WERI-Rb-1 (cell line): ENCODE data around the gene MBD1.
"Not testable (repeated sequence)": the region's sequence is repeated elsewhere in the genome, so short reads cannot be mapped to it uniquely, and the experiment has no call there.

ENCODE experiments used
- DNase-seq: peaks from one replicate; pipeline ENCODE4 v3.0.0-alpha.2; 2020
- H3K27ac ChIP-seq: fragments of 250-450 bp; sonication (Bioruptor Pico); 2 replicates; pipeline ENCODE4 v1.5.1; 2020; ENCODE audit warnings: mild to moderate bottlenecking, moderate library complexity
- H3K27me3 ChIP-seq: fragments of 250-450 bp; sonication (Bioruptor Pico); 2 replicates; pipeline ENCODE4 v1.5.1; 2021; ENCODE audit warnings: mild to moderate bottlenecking, low read depth, moderate library complexity; ENCODE audit not compliant: insufficient read depth, severe bottlenecking
- H3K36me3 ChIP-seq: fragments of 250-450 bp; sonication (Bioruptor Pico); 2 replicates; pipeline ENCODE4 v1.5.1; 2020; ENCODE audit warnings: mild to moderate bottlenecking, moderate library complexity
- H3K4me3 ChIP-seq: 2 replicates; pipeline ENCODE4 v1.5.1; 2011; ENCODE audit warnings: low read depth, mild to moderate bottlenecking, control low read depth, low read length
- H3K9me3 ChIP-seq: fragments of 250-450 bp; sonication (Bioruptor Pico); 2 replicates; pipeline ENCODE4 v1.5.1; 2021; ENCODE audit warnings: mild to moderate bottlenecking, moderate library complexity; ENCODE audit not compliant: severe bottlenecking
- TF ChIP-seq, protein P1 (sequence below): IDR thresholded peaks from 2 replicates; pipeline ENCODE4 v1.5.1; 2011; ENCODE audit warnings: low read depth, mild to moderate bottlenecking, control low read depth, inconsistent platforms, low read length

The MBD1 gene

GRCh38 chr18:50231621-50232020, 49.7 kb downstream of the MBD1 start:
- H3K9me3 ChIP-seq = peaks cover 3% of the 10 kb centered on the region
- H3K36me3 ChIP-seq = no peaks in the 10 kb centered on the region
- no peak for DNase-seq
- H3K4me3 ChIP-seq = no peak overlapping the region
- H3K27ac ChIP-seq = no peak overlapping the region
- TF ChIP-seq, protein P1, sequence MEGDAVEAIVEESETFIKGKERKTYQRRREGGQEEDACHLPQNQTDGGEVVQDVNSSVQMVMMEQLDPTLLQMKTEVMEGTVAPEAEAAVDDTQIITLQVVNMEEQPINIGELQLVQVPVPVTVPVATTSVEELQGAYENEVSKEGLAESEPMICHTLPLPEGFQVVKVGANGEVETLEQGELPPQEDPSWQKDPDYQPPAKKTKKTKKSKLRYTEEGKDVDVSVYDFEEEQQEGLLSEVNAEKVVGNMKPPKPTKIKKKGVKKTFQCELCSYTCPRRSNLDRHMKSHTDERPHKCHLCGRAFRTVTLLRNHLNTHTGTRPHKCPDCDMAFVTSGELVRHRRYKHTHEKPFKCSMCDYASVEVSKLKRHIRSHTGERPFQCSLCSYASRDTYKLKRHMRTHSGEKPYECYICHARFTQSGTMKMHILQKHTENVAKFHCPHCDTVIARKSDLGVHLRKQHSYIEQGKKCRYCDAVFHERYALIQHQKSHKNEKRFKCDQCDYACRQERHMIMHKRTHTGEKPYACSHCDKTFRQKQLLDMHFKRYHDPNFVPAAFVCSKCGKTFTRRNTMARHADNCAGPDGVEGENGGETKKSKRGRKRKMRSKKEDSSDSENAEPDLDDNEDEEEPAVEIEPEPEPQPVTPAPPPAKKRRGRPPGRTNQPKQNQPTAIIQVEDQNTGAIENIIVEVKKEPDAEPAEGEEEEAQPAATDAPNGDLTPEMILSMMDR = no peak
- no peaks in the 10 kb centered on the region for H3K27me3 ChIP-seq

GRCh38 chr18:50220249-50220648, 61.1 kb downstream of the MBD1 start:
- peaks cover 31% of the 10 kb centered on the region for H3K9me3 ChIP-seq
- H3K27me3 ChIP-seq, H3K4me3 ChIP-seq, H3K27ac ChIP-seq, DNase-seq, H3K36me3 ChIP-seq: not testable (repeated sequence)
